BJ (cell line): ENCODE measurements around the gene EIF4G2. TPM values are rescaled to one million over a fixed set of nuclear protein-coding genes. Genes with fewer than 3 reads are reported as not detected.

Source experiments
- CTCF ChIA-PET: fragments of 350-600 bp; formaldehyde crosslinking; extraction: SDS; loops from one replicate; lab custom pipeline; 2021; ENCODE audit warnings: antibody characterized with exemption, inconsistent platforms; lab: Yijun Ruan, JAX
- POLR2A ChIA-PET: fragments of 300-600 bp; sonication (Branson Sonifier 250); formaldehyde crosslinking; extraction: SDS; loops from one replicate; lab custom pipeline; 2021; ENCODE audit warnings: antibody characterized with exemption; lab: Charles Lee
- DNase-seq: peaks from one replicate; pipeline ENCODE4 v3.0.0-alpha.2; 2011; ENCODE audit warnings: low read depth
- H3K27me3 ChIP-seq: 2 replicates; pipeline ENCODE4 v1.6.0; 2011; ENCODE audit warnings: low read length; ENCODE audit not compliant: control insufficient read depth, insufficient read depth
- H3K36me3 ChIP-seq: 2 replicates; pipeline ENCODE4 v1.5.1; 2011; ENCODE audit warnings: low read length; ENCODE audit not compliant: control insufficient read depth, insufficient read depth
- H3K4me3 ChIP-seq: 2 replicates; pipeline ENCODE4 v1.5.1; 2011; ENCODE audit warnings: low read depth, mild to moderate bottlenecking, control low read depth, low read length
- polyA minus RNA-seq: library from RNA; depleted of rRNA, polyadenylated mRNA; stranded (reverse); fragments of >200 nt; gene quantifications from 2 replicates; pipeline ENCODE4 v1.2.3, GENCODE V29; 2011; rRNA and poly(A)+ RNA removed
- polyA plus RNA-seq: library from polyadenylated mRNA; depleted of rRNA; stranded (reverse); fragments of >200 nt; gene quantifications from 2 replicates; pipeline ENCODE4 v1.2.3, GENCODE V29; 2011; rRNA removed
- TF ChIP-seq, protein P1 (sequence below): IDR thresholded peaks from 2 replicates; pipeline ENCODE4 v1.5.1; 2011; ENCODE audit warnings: low read depth, mild to moderate bottlenecking, control low read depth, inconsistent platforms, low read length, moderate library complexity; ENCODE audit not compliant: insufficient read depth

EIF4G2 gene
- polyA plus RNA-seq (472 and 1,009 TPM in 2 replicates), polyA minus RNA-seq (392 and 515 TPM in 2 replicates)

DNA sequence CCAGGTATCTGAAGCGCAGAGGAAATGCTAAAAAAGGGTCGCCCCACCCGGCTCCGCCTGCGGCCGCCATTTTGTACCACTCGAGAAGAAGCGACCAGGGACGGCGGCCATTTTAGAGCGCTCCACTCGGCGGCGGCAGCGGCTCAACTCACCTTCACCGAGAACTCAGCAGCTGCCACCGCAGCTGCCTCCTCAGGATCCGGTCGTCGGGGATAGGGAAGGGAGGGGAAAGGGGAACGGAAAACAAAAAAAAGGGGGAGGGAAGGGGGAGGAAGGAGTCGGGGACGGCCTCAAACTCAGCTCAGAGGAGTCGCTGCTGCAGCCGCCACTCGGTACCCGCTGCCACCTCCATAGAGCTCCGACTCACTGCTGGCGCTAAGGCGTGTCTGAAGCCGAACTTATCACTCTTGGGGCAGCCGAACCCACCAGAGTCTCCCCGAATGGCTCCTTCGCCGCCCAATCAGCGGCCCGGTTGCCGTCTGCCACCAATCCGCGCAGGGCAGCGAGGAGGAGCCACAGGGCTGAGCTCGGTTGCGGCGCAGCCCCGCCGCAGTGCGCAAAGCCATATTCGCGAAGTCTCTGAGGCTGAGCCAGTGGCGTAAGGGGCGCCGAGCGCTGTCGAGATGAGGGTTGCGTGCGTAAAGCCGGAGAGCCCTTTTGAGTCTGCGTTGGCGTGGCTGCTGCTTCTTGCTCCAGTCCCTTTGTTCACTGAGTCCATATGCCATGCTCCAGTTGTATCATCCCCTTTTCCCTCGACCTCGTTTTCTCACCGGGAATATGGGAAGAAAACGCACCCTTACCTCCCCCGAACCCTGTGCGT lies at the start of gene EIF4G2:
EIF4G2 (minus strand) TSS at position 374 of the 820 bp plus-strand sequence.
- ChIA-PET CTCF (interaction anchor here (0.6 to 2.7 kb wide), 9 partner anchors 9 to 213 kb away, joined by 3 to 10 read pairs (median 4); no protein-coding TSS in a partner anchor), POLR2A (interaction anchor here (0.6 to 2.1 kb wide), 18 partner anchors 9 to 1063 kb away, joined by 3 to 24 read pairs (median 4); partner anchors contain the start of genes CTR9 and ZBED5)
- DNase-seq, result peak; percentile 94
- H3K27me3 ChIP-seq, result no peaks in the 10 kb centered on the region
- H3K36me3 ChIP-seq, result peaks cover 8% of the 10 kb centered on the region; the same call in 1 of the 2 replicates
- peak within 1 kb of the TSS; percentile 98 for H3K4me3 ChIP-seq
- TF ChIP-seq, protein P1, sequence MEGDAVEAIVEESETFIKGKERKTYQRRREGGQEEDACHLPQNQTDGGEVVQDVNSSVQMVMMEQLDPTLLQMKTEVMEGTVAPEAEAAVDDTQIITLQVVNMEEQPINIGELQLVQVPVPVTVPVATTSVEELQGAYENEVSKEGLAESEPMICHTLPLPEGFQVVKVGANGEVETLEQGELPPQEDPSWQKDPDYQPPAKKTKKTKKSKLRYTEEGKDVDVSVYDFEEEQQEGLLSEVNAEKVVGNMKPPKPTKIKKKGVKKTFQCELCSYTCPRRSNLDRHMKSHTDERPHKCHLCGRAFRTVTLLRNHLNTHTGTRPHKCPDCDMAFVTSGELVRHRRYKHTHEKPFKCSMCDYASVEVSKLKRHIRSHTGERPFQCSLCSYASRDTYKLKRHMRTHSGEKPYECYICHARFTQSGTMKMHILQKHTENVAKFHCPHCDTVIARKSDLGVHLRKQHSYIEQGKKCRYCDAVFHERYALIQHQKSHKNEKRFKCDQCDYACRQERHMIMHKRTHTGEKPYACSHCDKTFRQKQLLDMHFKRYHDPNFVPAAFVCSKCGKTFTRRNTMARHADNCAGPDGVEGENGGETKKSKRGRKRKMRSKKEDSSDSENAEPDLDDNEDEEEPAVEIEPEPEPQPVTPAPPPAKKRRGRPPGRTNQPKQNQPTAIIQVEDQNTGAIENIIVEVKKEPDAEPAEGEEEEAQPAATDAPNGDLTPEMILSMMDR, result 0 out of 2 replicates have a peak, but pooled peaks have one; percentile 1

DNA sequence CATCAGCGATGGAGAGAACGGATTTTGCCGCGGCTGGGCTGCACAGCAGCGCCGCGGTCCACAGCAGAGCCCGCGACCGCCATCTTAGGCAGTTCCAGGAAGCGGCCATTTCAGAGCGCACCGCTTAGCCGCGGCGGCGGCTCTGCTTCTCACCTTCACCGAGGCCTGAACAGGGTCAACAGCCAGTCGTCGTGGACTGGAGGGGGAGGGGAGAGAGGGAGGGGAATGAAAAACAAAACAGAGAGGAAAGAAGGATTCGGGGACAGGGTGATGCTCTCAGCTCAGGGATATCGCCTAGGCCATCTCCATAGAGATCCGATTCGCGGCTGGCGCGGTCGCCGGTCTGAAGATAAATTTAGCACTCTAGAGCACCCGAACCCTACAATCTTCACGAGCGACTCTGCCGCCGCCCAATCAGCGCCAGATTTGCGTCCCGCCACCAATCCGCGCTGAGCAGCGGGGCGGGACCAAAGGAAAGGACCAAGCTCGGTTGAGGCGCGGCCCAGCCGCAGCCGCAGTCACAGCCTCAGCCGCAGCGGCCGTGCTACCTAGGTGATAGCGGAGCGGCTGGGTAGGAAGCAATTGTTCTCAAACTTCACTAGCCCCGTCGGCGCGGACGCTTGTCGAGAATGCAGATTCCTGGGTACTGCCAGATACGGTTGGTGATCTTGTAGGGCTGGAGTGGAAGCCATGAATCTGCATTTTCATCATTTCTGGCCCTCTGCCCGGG lies 49.1 kb upstream of the EIF4G2 start, which contains the start of gene ZBED5:
ZBED5 (minus strand) TSS at position 345 of the 730 bp plus-strand sequence. CDS start 3,108 bp downstream, outside the sequence.
- Histone ChIP-seq H3K4me3 (peak within 1 kb of the TSS; percentile 94), H3K36me3 (peaks cover 2% of the 10 kb centered on the region; the same call in 1 of the 2 replicates), H3K27me3 (no peaks in the 10 kb centered on the region)
- POLR2A ChIA-PET, result interaction anchor here (0.5 to 2.5 kb wide), 5 partner anchors 9 to 1762 kb away, joined by 3 to 12 read pairs (median 6); partner anchors contain the start of gene EIF4G2
- CTCF ChIA-PET, result interaction anchor here (0.7 to 2.0 kb wide), 9 partner anchors 10 to 170 kb away, joined by 3 to 7 read pairs (median 3); no protein-coding TSS in a partner anchor
- peak; percentile 85 for DNase-seq
- TF ChIP-seq, protein P1, result peak; percentile 27; the same call in 1 of the 2 replicates

DNA sequence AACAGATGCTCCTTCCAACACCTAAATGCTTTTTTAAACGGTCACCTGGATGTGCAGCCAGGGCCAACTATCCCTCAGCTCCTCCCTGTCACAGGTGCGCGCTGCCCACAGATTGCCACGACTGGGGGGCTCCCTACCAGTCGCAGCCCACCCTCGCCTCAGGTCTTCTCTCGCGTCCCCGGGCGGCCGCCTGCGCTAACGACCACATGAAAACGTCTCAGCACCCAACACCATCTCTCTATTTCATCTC lies 48.7 kb upstream of the EIF4G2 start:
- TF ChIP-seq, protein P1, result no peak
- ChIA-PET CTCF (interaction anchor here (0.6 to 2.0 kb wide), 4 partner anchors 9 to 170 kb away, joined by 3 to 7 read pairs (median 3); no protein-coding TSS in a partner anchor), POLR2A (interaction anchor here (0.6 to 2.5 kb wide), 3 partner anchors 28 to 61 kb away, joined by 4 to 12 read pairs (median 6); partner anchors contain the start of gene EIF4G2)
- DNase-seq, result no peak
- Histone ChIP-seq H3K27me3 (no peaks in the 10 kb centered on the region), H3K36me3 (peaks cover 3% of the 10 kb centered on the region; the same call in 1 of the 2 replicates), H3K4me3 (peak overlapping the region; percentile 94)

DNA sequence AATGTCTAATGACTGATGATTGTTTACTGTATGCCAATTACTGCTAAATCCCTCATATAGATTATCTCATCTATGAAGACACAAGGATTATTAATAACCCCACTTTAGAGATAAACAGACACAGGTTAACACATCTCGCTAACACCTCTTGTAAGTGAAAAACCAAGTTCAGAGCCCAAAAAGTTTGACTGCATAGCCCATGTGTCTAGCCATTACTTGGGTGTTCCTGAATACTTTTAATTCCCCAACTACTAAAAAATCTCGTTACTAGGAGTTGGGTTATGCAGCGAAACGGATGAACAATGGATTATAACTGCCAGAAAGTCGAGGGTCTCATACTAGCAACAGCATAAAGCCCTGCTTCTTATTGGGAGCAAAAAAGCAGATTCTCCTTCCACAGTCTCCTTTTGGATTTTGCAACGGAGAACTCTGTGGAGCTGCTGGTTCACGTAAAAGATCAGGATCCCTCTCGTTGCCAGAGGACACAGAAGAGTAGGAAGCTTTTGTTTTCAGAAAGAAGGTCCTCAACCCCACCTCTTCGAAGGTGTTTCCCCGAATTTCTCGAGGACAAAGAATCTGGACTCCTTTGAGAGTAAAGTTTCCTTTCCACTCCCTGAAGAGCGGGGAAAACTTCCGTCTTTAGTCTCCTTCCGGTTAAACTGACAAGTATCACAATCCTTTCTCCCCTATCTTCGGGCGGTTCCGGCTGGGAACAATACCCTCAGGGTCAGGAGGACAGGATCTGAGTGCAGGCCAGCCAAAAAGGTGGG lies 48.1 kb upstream of the EIF4G2 start:
- DNase-seq, result no peak
- ChIA-PET POLR2A (interaction anchor here (0.6 to 2.5 kb wide), 2 partner anchors 48 to 61 kb away, joined by 4 to 12 read pairs; partner anchors contain the start of gene EIF4G2), CTCF (interaction anchor here (0.6 to 2.0 kb wide), 3 partner anchors 9 to 171 kb away, joined by 3 to 7 read pairs (median 3); no protein-coding TSS in a partner anchor)
- TF ChIP-seq, protein P1, result no peak
- Histone ChIP-seq H3K27me3 (no peaks in the 10 kb centered on the region), H3K36me3 (peaks cover 3% of the 10 kb centered on the region; the same call in 1 of the 2 replicates), H3K4me3 (peak overlapping the region; percentile 94)
